PFSK-1 (cell line): ENCODE data around the gene CCDC102A.

ENCODE experiments used
- POLR2AphosphoS5 ChIP-seq: IDR thresholded peaks from 2 replicates; pipeline ENCODE4 v1.6.1; 2012; ENCODE audit warnings: low read depth, mild to moderate bottlenecking, control low read depth, low read length, moderate library complexity
- REST ChIP-seq, 2 experiments: IDR thresholded peaks; 2 replicates each; pipeline versions ENCODE4 v1.6.1 to v1.8.0; 2011 to 2012; ENCODE audit warnings: low read depth in 2 of 2, low read length in 2 of 2, control low read depth in 1 of 2, inconsistent platforms in 1 of 2, mild to moderate bottlenecking in 1 of 2, moderate library complexity in 1 of 2; ENCODE audit not compliant: insufficient read depth in 1 of 2
- SIN3A ChIP-seq: IDR thresholded peaks from 2 replicates; pipeline ENCODE4 v1.6.1; 2012; ENCODE audit warnings: mild to moderate bottlenecking, low read length, moderate library complexity, borderline replicate concordance; ENCODE audit not compliant: insufficient read depth
- TAF1 ChIP-seq: IDR thresholded peaks from 2 replicates; pipeline ENCODE4 v1.6.1; 2012; ENCODE audit warnings: low read length, control low read depth, borderline replicate concordance; ENCODE audit not compliant: insufficient read depth

- TF ChIP-seq POLR2AphosphoS5: no peak
- TF ChIP-seq REST (IDR thresholded peaks at IDR 0.05; ENCODE audit: insufficient read depth in 1 of 2, low read depth in 2 of 2, low read length in 2 of 2): no peak
- TF ChIP-seq TAF1: no peak
- TF ChIP-seq SIN3A: no peak
These were observed 29.0 kb downstream of the CCDC102A start for GRCh38 chr16:57507136-57508034.
